ENCODE data around the gene ZBTB40. TPM values are rescaled to one million over a fixed set of nuclear protein-coding genes. Genes with fewer than 3 reads are reported as not detected.

Gene ZBTB40
- total RNA-seq, 1 donor = 15.5 TPM

- DNase-seq (ENCODE audit: low read depth) = no peak
- TF ChIP-seq, protein P1, sequence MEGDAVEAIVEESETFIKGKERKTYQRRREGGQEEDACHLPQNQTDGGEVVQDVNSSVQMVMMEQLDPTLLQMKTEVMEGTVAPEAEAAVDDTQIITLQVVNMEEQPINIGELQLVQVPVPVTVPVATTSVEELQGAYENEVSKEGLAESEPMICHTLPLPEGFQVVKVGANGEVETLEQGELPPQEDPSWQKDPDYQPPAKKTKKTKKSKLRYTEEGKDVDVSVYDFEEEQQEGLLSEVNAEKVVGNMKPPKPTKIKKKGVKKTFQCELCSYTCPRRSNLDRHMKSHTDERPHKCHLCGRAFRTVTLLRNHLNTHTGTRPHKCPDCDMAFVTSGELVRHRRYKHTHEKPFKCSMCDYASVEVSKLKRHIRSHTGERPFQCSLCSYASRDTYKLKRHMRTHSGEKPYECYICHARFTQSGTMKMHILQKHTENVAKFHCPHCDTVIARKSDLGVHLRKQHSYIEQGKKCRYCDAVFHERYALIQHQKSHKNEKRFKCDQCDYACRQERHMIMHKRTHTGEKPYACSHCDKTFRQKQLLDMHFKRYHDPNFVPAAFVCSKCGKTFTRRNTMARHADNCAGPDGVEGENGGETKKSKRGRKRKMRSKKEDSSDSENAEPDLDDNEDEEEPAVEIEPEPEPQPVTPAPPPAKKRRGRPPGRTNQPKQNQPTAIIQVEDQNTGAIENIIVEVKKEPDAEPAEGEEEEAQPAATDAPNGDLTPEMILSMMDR (IDR thresholded peaks at IDR 0.05; ENCODE audit: insufficient read depth, low read depth, low read length) = no peak
Observed at GRCh38 chr1:22557341-22557950, 105.8 kb downstream of the ZBTB40 start.

GRCh38 chr1:22562584-22563583 is 111.2 kb downstream of the ZBTB40 start, which contains the start of gene EPHA8:
Gene EPHA8, plus strand, starts transcription at chr1:22563489. Its CDS starts 147 bp downstream, at chr1:22563636.
- DNase-seq (ENCODE audit: low read depth) = no peak
- no peak within 1 kb of the TSS for H3K4me3 ChIP-seq (ENCODE audit: low read depth, low read length)
- TF ChIP-seq, protein P1 (IDR thresholded peaks at IDR 0.05; ENCODE audit: insufficient read depth, low read depth, low read length) = no peak

More at GRCh38 chr1:22557341-22557950, 105.8 kb downstream of the ZBTB40 start:
- H3K4me3 ChIP-seq (ENCODE audit: low read depth, low read length) = no peak overlapping the region

DNA sequence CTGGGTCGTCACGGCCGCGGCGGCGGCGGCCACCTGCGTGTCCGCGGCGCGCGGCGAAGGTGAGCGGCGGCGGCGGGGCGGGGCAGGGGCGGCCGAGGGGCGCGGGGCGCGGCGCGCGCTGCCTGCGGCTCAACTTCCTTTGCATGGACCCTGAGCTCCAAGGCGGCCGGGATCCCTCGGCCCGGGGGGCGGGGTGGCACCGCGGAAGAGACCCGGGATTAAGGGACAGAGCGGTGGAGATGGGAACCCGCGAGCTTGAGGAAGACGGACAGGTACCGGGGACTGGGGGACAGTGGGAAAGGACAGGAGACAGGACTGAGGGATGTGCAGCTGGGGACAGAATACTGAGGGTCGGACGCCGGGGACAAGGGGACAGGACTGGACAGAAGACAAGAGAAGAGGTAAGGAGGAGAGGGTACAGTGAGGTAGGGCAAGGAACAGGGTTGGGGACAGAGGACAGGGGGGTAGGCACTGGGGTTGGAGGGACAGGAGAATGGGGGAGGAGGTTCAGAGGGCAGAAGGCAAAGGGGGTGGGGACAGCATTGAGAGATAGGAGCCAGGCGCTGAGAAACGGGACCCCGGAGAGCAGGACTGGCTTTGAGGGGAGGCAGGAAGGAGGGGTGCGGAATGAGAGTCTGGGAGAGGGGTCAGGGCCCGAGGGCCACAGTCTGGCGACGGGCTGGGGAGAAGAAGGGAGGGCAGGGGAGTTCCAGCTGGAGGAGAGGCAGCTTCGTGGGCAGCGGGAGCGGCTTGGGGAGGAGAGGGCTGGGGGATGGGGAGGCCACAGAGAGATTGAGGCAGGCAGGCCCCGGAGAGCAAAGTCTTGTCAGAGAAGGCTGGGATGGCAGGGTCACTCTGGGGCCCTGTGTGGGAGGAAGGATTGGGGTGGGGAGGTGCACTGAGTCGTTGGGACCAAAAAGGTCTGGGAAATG is 112.3 kb downstream of the ZBTB40 start:
- no peak overlapping the region for H3K4me3 ChIP-seq (ENCODE audit: low read depth, low read length)
- DNase-seq (ENCODE audit: low read depth) = no peak
- TF ChIP-seq, protein P1 (IDR thresholded peaks at IDR 0.05; ENCODE audit: insufficient read depth, low read depth, low read length) = no peak

DNA sequence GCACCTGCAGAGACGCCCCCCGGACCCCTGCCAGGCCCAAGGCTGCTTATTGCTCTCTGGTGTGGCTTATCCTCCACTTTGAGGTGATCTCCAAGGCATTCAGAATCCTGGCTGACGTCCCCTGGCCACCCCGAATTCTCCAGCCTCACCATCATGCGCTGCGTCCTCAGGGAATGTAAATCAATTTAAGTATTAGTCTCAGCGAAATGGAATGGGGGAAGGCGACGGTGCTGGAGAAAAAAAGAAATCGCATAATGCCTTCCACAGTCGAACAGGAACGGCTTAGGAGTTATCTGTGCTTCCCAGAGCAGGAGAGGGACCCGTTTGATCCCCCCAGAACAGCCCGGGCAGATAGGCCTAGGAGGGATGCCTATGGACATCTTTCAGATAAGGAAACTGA is 114.5 kb downstream of the ZBTB40 start:
- TF ChIP-seq, protein P1 (IDR thresholded peaks at IDR 0.05; ENCODE audit: insufficient read depth, low read depth, low read length) = no peak
- DNase-seq (ENCODE audit: low read depth) = no peak
- H3K4me3 ChIP-seq (ENCODE audit: low read depth, low read length) = no peak overlapping the region

DNA sequence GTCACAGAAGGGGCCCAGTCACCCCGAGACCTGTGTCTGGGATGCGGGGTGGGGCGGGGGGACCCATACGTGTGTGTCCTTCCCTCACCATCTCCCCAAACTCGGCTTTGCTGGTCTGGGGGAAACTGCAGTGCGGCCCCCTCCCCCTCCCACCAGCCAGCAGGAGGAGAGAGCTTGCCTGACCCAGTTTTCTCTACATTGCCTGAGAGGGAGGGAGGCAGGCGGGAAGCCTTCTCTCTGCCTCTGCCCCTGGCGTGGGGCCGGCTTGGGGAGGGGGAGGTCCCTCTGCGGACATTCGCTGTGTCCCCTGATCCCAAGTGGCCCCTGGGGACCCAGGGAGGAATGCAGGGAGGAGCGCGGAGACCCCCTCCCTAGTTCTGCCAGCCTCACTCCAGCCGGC is 115.5 kb downstream of the ZBTB40 start:
- TF ChIP-seq, protein P1 (IDR thresholded peaks at IDR 0.05; ENCODE audit: insufficient read depth, low read depth, low read length) = no peak
- DNase-seq (ENCODE audit: low read depth) = no peak
- no peak overlapping the region for H3K4me3 ChIP-seq (ENCODE audit: low read depth, low read length)

- TF ChIP-seq, protein P1 (IDR thresholded peaks at IDR 0.05; ENCODE audit: insufficient read depth, low read depth, low read length) = no peak
- no peak for DNase-seq (ENCODE audit: low read depth)
- H3K4me3 ChIP-seq (ENCODE audit: low read depth, low read length) = no peak overlapping the region
Observed at GRCh38 chr1:22567994-22568393, 116.3 kb downstream of the ZBTB40 start.

All from fibroblast of villous mesenchyme (primary cell).